PC-3 (cell line): ENCODE measurements around the gene IFT122. TPM values are rescaled to one million over a fixed set of nuclear protein-coding genes. Genes with fewer than 3 reads are reported as not detected.

Experiments
- ATAC-seq: fragments of 200-7000 bp; cut with Tn5 transposase; 2 replicates; pipeline ENCODE4 v1.9.1; 2020; ENCODE audit warnings: mild to moderate bottlenecking, moderate library complexity
- BruUV-seq: library from RNA; stranded (reverse); fragments of 400-500 nt; replicated peaks from 2 replicates; lab custom pipeline; 2021; lab: Mats Ljungman, UMichigan
- CTCF ChIA-PET: fragments of 300-600 bp; sonication (Branson Sonifier 250); formaldehyde crosslinking; loops from one replicate; lab custom pipeline; 2022; ENCODE audit warnings: antibody characterized with exemption; lab: Charles Lee
- POLR2A ChIA-PET: fragments of 300-600 bp; sonication (Branson Sonifier 250); formaldehyde crosslinking; loops from one replicate; lab custom pipeline; 2022; ENCODE audit warnings: antibody characterized with exemption; ENCODE audit not compliant: unreplicated experiment; lab: Charles Lee
- DNase-seq: peaks from one replicate; pipeline ENCODE4 v3.0.0-alpha.2; 2015
- H2AFZ ChIP-seq: fragments of 300-600 bp; sonication (generic); 2 replicates; pipeline ENCODE4 v1.6.0; 2016; ENCODE audit warnings: antibody characterized with exemption, low read length
- H3F3A ChIP-seq: fragments of 300-600 bp; sonication (generic); one replicate; pipeline ENCODE4 v1.6.0; 2017; ENCODE audit warnings: antibody characterized with exemption, low read length, control low read depth, mild to moderate bottlenecking; ENCODE audit not compliant: unreplicated experiment
- H3K27ac ChIP-seq: fragments of 300-600 bp; sonication (generic); 2 replicates; pipeline ENCODE4 v1.5.1; 2016; ENCODE audit warnings: mild to moderate bottlenecking, low read length
- H3K27me3 ChIP-seq: fragments of 300-600 bp; sonication (generic); 2 replicates; pipeline ENCODE4 v1.6.1; 2016; ENCODE audit warnings: low read length, mixed read lengths
- H3K36me3 ChIP-seq: fragments of 300-600 bp; sonication (generic); 2 replicates; pipeline ENCODE4 v1.6.1; 2016; ENCODE audit warnings: low read depth, mixed run types, low read length, mixed read lengths
- H3K4me1 ChIP-seq: fragments of 300-600 bp; sonication (generic); 2 replicates; pipeline ENCODE4 v1.5.1; 2016; ENCODE audit warnings: low read length; ENCODE audit not compliant: insufficient read depth
- H3K4me2 ChIP-seq: fragments of 300-600 bp; sonication (generic); 2 replicates; pipeline ENCODE4 v1.6.0; 2016; ENCODE audit warnings: low read length
- H3K4me3 ChIP-seq: fragments of 300-600 bp; sonication (generic); 2 replicates; pipeline ENCODE4 v1.5.1; 2016; ENCODE audit warnings: mild to moderate bottlenecking, low read length, mixed read lengths
- H3K79me2 ChIP-seq: fragments of 300-600 bp; sonication (generic); 2 replicates; pipeline ENCODE4 v1.6.1; 2017; ENCODE audit warnings: low read length, mixed read lengths
- H3K9ac ChIP-seq: fragments of 300-600 bp; sonication (generic); 2 replicates; pipeline ENCODE4 v1.6.0; 2016; ENCODE audit warnings: mild to moderate bottlenecking, low read length
- H3K9me2 ChIP-seq: fragments of 300-600 bp; sonication (generic); replicated peaks from 2 replicates; pipeline ENCODE4 v1.6.1; 2016; ENCODE audit warnings: mixed run types, low read length, mixed read lengths
- H3K9me3 ChIP-seq: fragments of 300-600 bp; sonication (generic); 2 replicates; pipeline ENCODE4 v1.6.1; 2016; ENCODE audit warnings: low read length, mixed read lengths
- H4K20me1 ChIP-seq: fragments of 300-600 bp; sonication (generic); 2 replicates; pipeline ENCODE4 v1.6.1; 2016; ENCODE audit warnings: low read length, mixed read lengths
- CTCF ChIP-seq: fragments of 300-600 bp; sonication (generic); conservative IDR thresholded peaks from 2 replicates; pipeline ENCODE4 v1.5.1; 2017; ENCODE audit warnings: antibody characterized with exemption, low read depth, mild to moderate bottlenecking, low read length
- EZH2 ChIP-seq: fragments of 300-600 bp; sonication (generic); IDR thresholded peaks from one replicate; pipeline ENCODE4 v1.6.1; 2017; ENCODE audit warnings: antibody characterized with exemption, mild to moderate bottlenecking, low read length; ENCODE audit not compliant: unreplicated experiment
- EZH2phosphoT487 ChIP-seq: fragments of 300-600 bp; sonication (generic); IDR thresholded peaks from 2 replicates; pipeline ENCODE4 v1.6.1; 2018; ENCODE audit warnings: mild to moderate bottlenecking, antibody characterized with exemption, low read length, borderline replicate concordance
- intact Hi-C: fragments of 100-400 bp; cut with micrococcal nuclease; formaldehyde crosslinking; loops from 2 replicates; pipeline ENCODE4 v1.9.0; 2023
- total RNA-seq: library from RNA; depleted of rRNA; stranded (reverse); fragments of >200 nt; gene quantifications from 2 replicates; pipeline ENCODE4 v1.2.3, GENCODE V29; 2014

IFT122 gene
- total RNA-seq, 1 experiment from 2014 or later, result 10.2 TPM

DNA sequence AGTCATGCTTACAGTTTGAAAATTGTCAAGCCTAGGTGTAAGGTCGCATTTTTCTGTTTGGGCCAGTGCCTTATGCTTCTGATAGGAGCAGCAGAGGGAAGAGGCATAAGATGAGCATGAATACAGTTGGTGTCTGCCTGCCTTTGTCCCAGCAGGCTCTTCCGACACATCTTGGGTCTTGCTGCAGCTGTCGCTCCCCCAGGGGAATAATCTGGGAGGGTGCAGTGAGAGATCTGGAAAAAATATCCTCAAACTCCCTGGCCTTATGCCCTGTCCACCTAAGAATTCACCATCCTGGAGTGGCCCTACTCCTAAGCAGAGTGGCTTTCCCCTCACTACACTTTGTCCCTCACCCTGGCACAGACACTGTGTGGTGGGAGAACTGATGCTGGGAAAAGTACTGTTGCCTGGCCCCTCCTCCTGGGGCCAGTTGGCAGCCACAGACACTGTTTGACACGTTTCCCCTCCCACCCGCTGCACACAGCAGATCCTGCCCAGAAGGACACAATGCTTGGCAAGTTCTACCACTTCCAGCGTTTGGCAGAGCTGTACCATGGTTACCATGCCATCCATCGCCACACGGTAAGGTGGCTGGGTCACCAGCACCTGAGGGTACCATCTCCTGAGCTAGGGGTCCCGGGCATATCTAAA is 67.3 kb downstream of the IFT122 start:
- Histone ChIP-seq H3K9me2 (no peaks in the 10 kb centered on the region), H3K9me3 (no peaks in the 10 kb centered on the region), H3K79me2 (no peaks in the 10 kb centered on the region), H3K4me2 (no peak overlapping the region), H3F3A (no peaks in the 10 kb centered on the region), H3K27me3 (no peaks in the 10 kb centered on the region), H3K9ac (no peak overlapping the region), H3K36me3 (no peaks in the 10 kb centered on the region), H4K20me1 (no peaks in the 10 kb centered on the region), H3K4me1 (peaks cover 6% of the 10 kb centered on the region; the same call in 1 of the 2 replicates), H2AFZ (no peak overlapping the region), H3K4me3 (no peak overlapping the region), H3K27ac (no peak overlapping the region)
- POLR2A ChIA-PET, result no interaction called here
- ATAC-seq (no peak), DNase-seq (no peak)
- intact Hi-C loops, result no loop called here
- no TSS peak for BruUV-seq
- CTCF ChIA-PET, result no interaction called here
- no peak for TF ChIP-seq EZH2phosphoT487
- TF ChIP-seq EZH2, result no peak
- no peak for TF ChIP-seq CTCF

GRCh38 chr3:129512595-129512994 is 72.6 kb downstream of the IFT122 start:
- Histone ChIP-seq H4K20me1 (no peaks in the 10 kb centered on the region), H2AFZ (no peak overlapping the region), H3K9me3 (no peaks in the 10 kb centered on the region), H3K79me2 (no peaks in the 10 kb centered on the region), H3K9me2 (no peaks in the 10 kb centered on the region), H3K27me3 (no peaks in the 10 kb centered on the region), H3K4me3 (no peak overlapping the region), H3K4me2 (no peak overlapping the region), H3K4me1 (no peaks in the 10 kb centered on the region), H3K27ac (no peak overlapping the region), H3K9ac (no peak overlapping the region), H3K36me3 (no peaks in the 10 kb centered on the region), H3F3A (no peaks in the 10 kb centered on the region)
- POLR2A ChIA-PET, result no interaction called here
- BruUV-seq, result no TSS peak
- ATAC-seq, result no peak
- no peak for DNase-seq
- TF ChIP-seq EZH2phosphoT487 (no peak), EZH2 (no peak), CTCF (no peak)
- intact Hi-C loops, result no loop called here
- CTCF ChIA-PET, result no interaction called here

GRCh38 chr3:129513705-129514104 is 73.7 kb downstream of the IFT122 start:
- Histone ChIP-seq H3K27ac (no peak overlapping the region), H3K4me3 (no peak overlapping the region), H2AFZ (no peak overlapping the region), H4K20me1 (no peaks in the 10 kb centered on the region), H3K79me2 (no peaks in the 10 kb centered on the region), H3K4me1 (no peaks in the 10 kb centered on the region), H3K9ac (no peak overlapping the region), H3K36me3 (no peaks in the 10 kb centered on the region), H3K27me3 (no peaks in the 10 kb centered on the region), H3K9me2 (no peaks in the 10 kb centered on the region), H3K4me2 (no peak overlapping the region), H3F3A (no peaks in the 10 kb centered on the region), H3K9me3 (no peaks in the 10 kb centered on the region)
- ATAC-seq, result no peak
- no peak for TF ChIP-seq CTCF
- no peak for TF ChIP-seq EZH2phosphoT487
- no peak for TF ChIP-seq EZH2
- ChIA-PET CTCF (no interaction called here), POLR2A (no interaction called here)
- intact Hi-C loops, result no loop called here
- DNase-seq, result no peak
- BruUV-seq, result no TSS peak
